Fibroblast of pulmonary artery (primary cell): ENCODE results near the gene CRLF2.
"Not testable (repeated sequence)": the region's sequence is repeated elsewhere in the genome, so short reads cannot be mapped to it uniquely, and the experiment has no call there.

Experiments used
- DNase-seq: peaks from one replicate; pipeline ENCODE4 v3.0.0-alpha.2; 2010; ENCODE audit warnings: low read depth
- H3K4me3 ChIP-seq: replicated peaks from 2 replicates; pipeline ENCODE4 v1.5.1; 2011; ENCODE audit warnings: low read depth, mild to moderate bottlenecking, control low read depth, low read length, moderate library complexity
- TF ChIP-seq, protein P1 (sequence below): IDR thresholded peaks from 2 replicates; pipeline ENCODE4 v1.5.1; 2011; ENCODE audit warnings: mild to moderate bottlenecking, control low read depth, low read length, inconsistent platforms; ENCODE audit errors: missing control alignments

CRLF2 gene

GRCh38 chrX:1185561-1185960 lies 26.9 kb downstream of the CRLF2 start:
- H3K4me3 ChIP-seq, result no peak overlapping the region
- TF ChIP-seq, protein P1, sequence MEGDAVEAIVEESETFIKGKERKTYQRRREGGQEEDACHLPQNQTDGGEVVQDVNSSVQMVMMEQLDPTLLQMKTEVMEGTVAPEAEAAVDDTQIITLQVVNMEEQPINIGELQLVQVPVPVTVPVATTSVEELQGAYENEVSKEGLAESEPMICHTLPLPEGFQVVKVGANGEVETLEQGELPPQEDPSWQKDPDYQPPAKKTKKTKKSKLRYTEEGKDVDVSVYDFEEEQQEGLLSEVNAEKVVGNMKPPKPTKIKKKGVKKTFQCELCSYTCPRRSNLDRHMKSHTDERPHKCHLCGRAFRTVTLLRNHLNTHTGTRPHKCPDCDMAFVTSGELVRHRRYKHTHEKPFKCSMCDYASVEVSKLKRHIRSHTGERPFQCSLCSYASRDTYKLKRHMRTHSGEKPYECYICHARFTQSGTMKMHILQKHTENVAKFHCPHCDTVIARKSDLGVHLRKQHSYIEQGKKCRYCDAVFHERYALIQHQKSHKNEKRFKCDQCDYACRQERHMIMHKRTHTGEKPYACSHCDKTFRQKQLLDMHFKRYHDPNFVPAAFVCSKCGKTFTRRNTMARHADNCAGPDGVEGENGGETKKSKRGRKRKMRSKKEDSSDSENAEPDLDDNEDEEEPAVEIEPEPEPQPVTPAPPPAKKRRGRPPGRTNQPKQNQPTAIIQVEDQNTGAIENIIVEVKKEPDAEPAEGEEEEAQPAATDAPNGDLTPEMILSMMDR, result no peak
- DNase-seq, result no peak

DNA sequence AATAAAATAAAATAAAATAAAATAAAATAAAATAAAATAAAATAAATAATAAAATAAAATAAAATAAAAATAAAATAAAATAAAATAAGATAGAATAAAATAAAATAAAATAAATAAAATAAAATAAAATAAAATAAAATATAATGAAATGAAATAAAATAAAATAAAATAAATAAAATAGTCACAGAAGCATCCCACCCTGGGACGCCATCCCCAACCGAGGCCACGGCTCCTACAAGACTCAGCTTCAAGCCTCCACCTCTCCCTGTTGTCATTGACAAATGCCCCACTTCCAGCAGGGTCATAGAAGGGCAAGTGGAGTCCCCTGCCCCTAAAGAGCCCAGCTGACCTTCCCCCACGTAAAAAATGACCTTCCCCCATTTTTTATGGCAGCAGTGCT lies 30.2 kb downstream of the CRLF2 start:
- TF ChIP-seq, protein P1, result no peak
- DNase-seq, result no peak
- H3K4me3 ChIP-seq, result no peak overlapping the region

GRCh38 chrX:1181661-1182060 lies 30.8 kb downstream of the CRLF2 start:
- DNase-seq, H3K4me3 ChIP-seq: not testable (repeated sequence)

GRCh38 chrX:1181170-1181569 lies 31.3 kb downstream of the CRLF2 start:
- H3K4me3 ChIP-seq, result no peak overlapping the region
- TF ChIP-seq, protein P1, result no peak
- DNase-seq, result no peak

GRCh38 chrX:1178580-1179057 lies 33.8 kb downstream of the CRLF2 start:
- peak; percentile 1 for DNase-seq
- no peak overlapping the region for H3K4me3 ChIP-seq

GRCh38 chrX:1176531-1177320 lies 35.7 kb downstream of the CRLF2 start:
- DNase-seq, H3K4me3 ChIP-seq: not testable (repeated sequence)

More at GRCh38 chrX:1178580-1179057, 33.8 kb downstream of the CRLF2 start:
- TF ChIP-seq, protein P1, result no peak

DNA sequence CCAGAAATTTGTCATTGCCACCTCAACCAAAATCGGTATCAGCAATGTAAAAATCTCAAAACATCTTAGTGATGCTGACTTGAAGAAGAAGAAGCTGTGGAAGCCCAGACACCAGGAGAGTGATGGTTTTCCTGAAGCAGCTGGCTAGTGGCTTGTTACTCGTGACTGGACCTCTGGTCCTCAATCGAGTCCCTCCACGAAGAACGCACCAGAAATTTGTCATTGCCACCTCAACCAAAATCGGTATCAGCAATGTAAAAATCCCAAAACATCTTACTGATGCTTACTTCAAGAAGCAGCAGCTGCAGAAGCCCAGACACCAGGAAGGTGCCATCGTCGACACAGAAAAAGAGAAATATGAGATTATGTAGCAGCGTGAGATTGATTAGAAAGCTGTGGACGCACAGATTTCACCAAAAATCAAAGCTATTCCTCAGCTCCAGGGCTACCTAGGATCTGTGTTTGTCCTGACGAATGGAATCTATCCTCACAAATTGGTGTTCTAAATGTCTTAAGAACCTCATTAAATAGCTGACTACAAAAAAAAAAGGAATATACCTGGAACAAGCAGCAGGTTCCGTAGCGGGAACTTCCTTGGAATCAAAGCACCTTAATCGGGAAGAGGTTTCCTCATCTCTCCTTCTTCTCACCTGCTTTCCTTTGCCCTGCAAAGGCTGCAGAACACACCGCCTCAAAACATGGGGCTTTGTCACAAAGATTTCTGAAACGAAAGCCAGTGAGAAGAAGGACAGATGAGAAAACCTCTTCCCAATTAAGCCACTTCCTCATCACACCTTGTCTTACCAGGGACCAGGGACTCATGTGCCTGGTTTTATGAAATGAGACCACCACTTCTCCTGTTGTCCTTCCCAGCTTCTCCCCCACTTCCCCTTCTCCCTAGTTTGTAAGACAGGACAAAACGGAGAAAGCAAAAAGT lies 37.6 kb downstream of the CRLF2 start:
- H3K4me3 ChIP-seq, DNase-seq: not testable (repeated sequence)

- not testable (repeated sequence) for H3K4me3 ChIP-seq, DNase-seq
Observed at GRCh38 chrX:1173435-1173834, 39.0 kb downstream of the CRLF2 start.
